ENCODE data around the gene PRKAG2.

- TF ChIP-seq CTCF (conservative IDR thresholded peaks at IDR 0.05; ENCODE audit: low read depth, low read length) (peak; percentile 93), EZH2 (IDR thresholded peaks at IDR 0.05; ENCODE audit: low read length, unreplicated experiment) (no peak), EZH2phosphoT487 (IDR thresholded peaks at IDR 0.05; ENCODE audit: borderline replicate concordance, low read length) (no peak)
Observed at GRCh38 chr7:151759591-151760042, 117.3 kb downstream of the PRKAG2 start.

All from PC-3 (cell line).